ENCODE data around the gene BCKDK.

BCKDK gene

DNA sequence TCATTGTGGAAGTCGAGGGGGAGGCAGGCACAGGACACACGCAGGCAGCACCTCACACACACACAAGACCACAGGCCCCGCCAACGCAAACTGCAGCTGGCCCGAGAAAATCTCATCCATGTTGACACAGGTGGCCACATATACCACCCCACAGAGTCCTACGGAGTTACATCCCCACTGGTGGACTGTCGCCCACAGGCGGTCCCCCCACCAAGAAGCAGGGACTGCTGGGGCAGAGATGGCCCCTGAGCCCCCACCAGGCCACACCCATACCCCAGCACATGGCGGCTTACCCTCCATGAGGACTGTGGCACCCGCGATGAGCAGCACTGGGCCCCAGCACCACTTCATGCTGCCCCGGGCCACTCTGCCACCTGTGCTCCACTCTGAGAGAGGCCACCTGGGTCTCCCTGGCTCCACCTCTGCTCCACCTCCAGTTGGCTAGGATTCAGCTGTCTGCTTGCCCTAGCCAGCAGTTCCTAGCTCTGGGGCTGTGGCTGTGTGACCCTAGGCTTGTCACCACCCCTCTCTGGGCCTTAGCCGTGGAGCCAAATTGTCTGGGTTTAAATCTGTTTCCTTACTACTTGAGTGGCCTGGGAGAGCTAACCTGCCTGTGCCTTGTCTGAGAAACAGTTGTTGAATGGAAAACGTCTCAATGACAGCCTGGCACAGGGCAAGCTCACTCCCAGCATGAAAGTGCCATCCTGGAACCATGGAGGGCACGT lies 19.6 kb upstream of the BCKDK start, which contains the start of gene PRSS53:
TSS of gene PRSS53 (minus strand) at position 485 of the 725 bp plus-strand sequence. CDS start at position 351, 134 bp downstream.
- no peak for TF ChIP-seq CTCF (IDR thresholded peaks at IDR 0.05; ENCODE audit: borderline replicate concordance, insufficient read depth, low read depth, low read length)

DNA sequence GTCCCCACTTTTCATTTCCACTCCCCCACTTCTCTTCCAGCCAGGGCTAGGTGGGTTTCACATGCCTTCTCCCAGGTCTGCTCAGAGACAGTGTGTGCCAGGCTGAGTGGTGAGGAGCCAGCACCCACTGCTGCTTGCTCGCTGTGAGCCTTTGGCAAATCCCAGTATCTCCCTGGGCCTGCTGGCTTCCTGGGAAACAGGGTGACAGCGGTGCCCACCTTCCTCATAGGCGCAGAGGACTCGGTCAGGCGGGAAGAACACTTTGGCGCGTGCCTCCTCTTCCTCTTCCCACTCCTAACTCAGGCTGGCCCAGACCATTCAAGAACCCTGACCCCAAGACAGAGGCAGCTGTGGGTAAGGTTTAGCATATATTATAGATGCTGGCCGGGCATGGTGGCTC lies 19.0 kb upstream of the BCKDK start:
- H3K4me3 ChIP-seq (ENCODE audit: low read depth, low read length) = no peak overlapping the region
- no peak for TF ChIP-seq CTCF (IDR thresholded peaks at IDR 0.05; ENCODE audit: borderline replicate concordance, insufficient read depth, low read depth, low read length)

More for the DNA sequence above, 19.6 kb upstream of the BCKDK start, which contains the start of gene PRSS53:
- H3K4me3 ChIP-seq (ENCODE audit: low read depth, low read length) = no peak within 1 kb of the TSS

DNA sequence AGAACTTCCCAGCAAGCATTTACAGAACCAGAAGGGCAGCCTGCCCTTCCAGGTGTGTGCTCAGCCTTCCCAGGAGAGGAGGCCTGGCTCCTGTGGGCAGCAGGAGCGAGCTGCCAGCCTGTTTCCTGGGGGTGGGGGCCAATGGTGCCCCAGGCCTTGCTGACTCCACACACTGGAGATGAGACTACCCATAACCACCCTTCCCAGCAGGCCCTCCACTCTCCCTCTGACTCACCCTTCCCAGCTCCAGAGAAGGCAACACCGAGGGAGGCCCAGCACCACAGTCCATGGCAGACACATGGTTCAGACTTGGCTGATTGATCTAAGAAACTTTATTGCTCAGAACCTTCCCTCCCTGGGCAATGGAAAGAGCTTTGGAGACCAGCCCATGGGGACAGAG lies 17.6 kb upstream of the BCKDK start:
- H3K4me3 ChIP-seq (ENCODE audit: low read depth, low read length) = no peak overlapping the region

GRCh38 chr16:31092330-31092729 lies 15.9 kb upstream of the BCKDK start:
- H3K4me3 ChIP-seq (ENCODE audit: low read depth, low read length) = no peak overlapping the region
- no peak for TF ChIP-seq CTCF (IDR thresholded peaks at IDR 0.05; ENCODE audit: borderline replicate concordance, insufficient read depth, low read depth, low read length)

More for the DNA sequence above, 17.6 kb upstream of the BCKDK start:
- TF ChIP-seq CTCF (IDR thresholded peaks at IDR 0.05; ENCODE audit: borderline replicate concordance, insufficient read depth, low read depth, low read length) = no peak

- peak overlapping the region; percentile 23 for H3K4me3 ChIP-seq (ENCODE audit: low read depth, low read length)
- TF ChIP-seq CTCF (IDR thresholded peaks at IDR 0.05; ENCODE audit: borderline replicate concordance, insufficient read depth, low read depth, low read length) = no peak
Measured at GRCh38 chr16:31093132-31093703, 15.0 kb upstream of the BCKDK start.

DNA sequence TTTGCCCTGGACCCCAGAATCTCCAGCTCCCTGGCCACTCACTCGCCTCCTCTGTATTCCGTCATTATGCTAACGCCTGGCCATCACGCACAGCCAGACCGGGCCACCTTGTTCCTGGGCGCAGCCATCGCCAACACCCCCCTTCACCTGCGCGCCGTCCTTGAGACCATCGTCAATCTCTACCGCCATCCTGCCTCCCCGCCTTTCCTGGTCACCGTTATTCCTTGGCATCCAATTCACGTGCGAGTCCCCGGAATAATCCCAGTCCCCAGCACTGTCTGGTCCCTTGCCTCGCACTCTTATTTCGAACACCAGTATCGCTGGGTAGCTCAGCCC lies 14.1 kb upstream of the BCKDK start:
- TF ChIP-seq CTCF (IDR thresholded peaks at IDR 0.05; ENCODE audit: borderline replicate concordance, insufficient read depth, low read depth, low read length) = no peak

More for the DNA sequence above, 14.1 kb upstream of the BCKDK start:
- peak overlapping the region; percentile 65 for H3K4me3 ChIP-seq (ENCODE audit: low read depth, low read length)

Measured in GM12875 (cell line).